MM.1S (cell line): ENCODE data around the gene PLPP3.

Source experiments
- DNase-seq: peaks from one replicate; pipeline ENCODE4 v3.0.0-alpha.2; 2015
- H2AFZ ChIP-seq: fragments of 300-600 bp; sonication (generic); 2 replicates; pipeline ENCODE4 v1.6.0; 2016; ENCODE audit warnings: antibody characterized with exemption, low read length
- H3F3A ChIP-seq: fragments of 300-600 bp; sonication (generic); 2 replicates; pipeline ENCODE4 v1.6.1; 2016; ENCODE audit warnings: mild to moderate bottlenecking, antibody characterized with exemption, low read length, moderate library complexity, mixed read lengths; ENCODE audit not compliant: insufficient read depth
- H3K27ac ChIP-seq: fragments of 300-600 bp; sonication (generic); 2 replicates; pipeline ENCODE4 v1.5.1; 2016; ENCODE audit warnings: mild to moderate bottlenecking, low read length
- H3K27me3 ChIP-seq: fragments of 300-600 bp; sonication (generic); replicated peaks from 2 replicates; pipeline ENCODE4 v1.6.0; 2016; ENCODE audit warnings: low read length; ENCODE audit not compliant: insufficient read depth
- H3K36me3 ChIP-seq: fragments of 300-600 bp; sonication (generic); replicated peaks from 2 replicates; pipeline ENCODE4 v1.6.1; 2016; ENCODE audit warnings: mild to moderate bottlenecking, low read length, mixed read lengths; ENCODE audit not compliant: insufficient read depth
- H3K4me1 ChIP-seq: fragments of 300-600 bp; sonication (generic); 2 replicates; pipeline ENCODE4 v1.6.1; 2016; ENCODE audit warnings: low read length, mixed read lengths
- H3K4me2 ChIP-seq: fragments of 300-600 bp; sonication (generic); 2 replicates; pipeline ENCODE4 v1.6.0; 2016; ENCODE audit warnings: low read depth, low read length
- H3K4me3 ChIP-seq: fragments of 300-600 bp; sonication (generic); 2 replicates; pipeline ENCODE4 v1.5.1; 2016; ENCODE audit warnings: low read length, mixed read lengths
- H3K79me2 ChIP-seq: fragments of 300-600 bp; sonication (generic); 2 replicates; pipeline ENCODE4 v1.6.1; 2016; ENCODE audit warnings: mixed run types, low read length, mixed read lengths
- H3K9ac ChIP-seq: fragments of 300-600 bp; sonication (generic); 2 replicates; pipeline ENCODE4 v1.6.1; 2016; ENCODE audit warnings: low read length, mixed read lengths
- H3K9me2 ChIP-seq: fragments of 300-600 bp; sonication (generic); replicated peaks from 2 replicates; pipeline ENCODE4 v1.6.1; 2016; ENCODE audit warnings: mild to moderate bottlenecking, low read length, mixed read lengths; ENCODE audit not compliant: insufficient read depth
- H3K9me3 ChIP-seq: fragments of 300-600 bp; sonication (generic); replicated peaks from 2 replicates; pipeline ENCODE4 v1.6.1; 2016; ENCODE audit warnings: mild to moderate bottlenecking, low read length, mixed read lengths; ENCODE audit not compliant: insufficient read depth
- H4K20me1 ChIP-seq: fragments of 300-600 bp; sonication (generic); 2 replicates; pipeline ENCODE4 v1.6.1; 2016; ENCODE audit warnings: mild to moderate bottlenecking, low read length, moderate library complexity, mixed read lengths; ENCODE audit not compliant: insufficient read depth
- EZH2 ChIP-seq: fragments of 300-600 bp; sonication (generic); optimal IDR thresholded peaks from 2 replicates; pipeline ENCODE3; 2017; ENCODE audit warnings: low read depth, mild to moderate bottlenecking, antibody characterized with exemption, low read length, mixed read lengths
- EZH2phosphoT487 ChIP-seq: fragments of 300-600 bp; sonication (generic); IDR thresholded peaks from 2 replicates; pipeline ENCODE4 v1.6.1; 2018; ENCODE audit warnings: antibody characterized with exemption, low read length
- TF ChIP-seq, protein P1 (sequence below): fragments of 300-600 bp; sonication (generic); IDR thresholded peaks from 2 replicates; pipeline ENCODE4 v1.5.1; 2016; ENCODE audit warnings: antibody characterized with exemption, low read length, mixed read lengths

PLPP3 gene

DNA sequence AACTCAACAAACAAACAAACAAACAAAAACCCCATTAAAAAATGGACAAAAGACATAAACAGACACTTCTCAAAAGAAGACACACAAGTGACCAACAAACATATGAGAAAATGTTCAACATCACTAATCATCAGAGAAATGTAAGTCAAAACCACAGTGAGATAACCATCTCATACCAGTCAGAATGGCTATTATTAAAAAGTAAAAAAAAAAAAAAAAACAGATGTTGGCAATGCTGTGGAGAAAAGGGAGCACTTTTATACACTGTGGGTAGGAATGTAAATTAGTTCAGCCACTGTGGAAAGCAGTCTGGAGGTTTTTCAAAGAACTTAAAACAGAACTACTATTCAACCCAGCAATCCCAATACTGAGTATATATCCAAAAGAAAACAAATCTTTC lies 94.7 kb downstream of the PLPP3 start:
- TF ChIP-seq EZH2 (no peak), EZH2phosphoT487 (no peak)
- TF ChIP-seq, protein P1, sequence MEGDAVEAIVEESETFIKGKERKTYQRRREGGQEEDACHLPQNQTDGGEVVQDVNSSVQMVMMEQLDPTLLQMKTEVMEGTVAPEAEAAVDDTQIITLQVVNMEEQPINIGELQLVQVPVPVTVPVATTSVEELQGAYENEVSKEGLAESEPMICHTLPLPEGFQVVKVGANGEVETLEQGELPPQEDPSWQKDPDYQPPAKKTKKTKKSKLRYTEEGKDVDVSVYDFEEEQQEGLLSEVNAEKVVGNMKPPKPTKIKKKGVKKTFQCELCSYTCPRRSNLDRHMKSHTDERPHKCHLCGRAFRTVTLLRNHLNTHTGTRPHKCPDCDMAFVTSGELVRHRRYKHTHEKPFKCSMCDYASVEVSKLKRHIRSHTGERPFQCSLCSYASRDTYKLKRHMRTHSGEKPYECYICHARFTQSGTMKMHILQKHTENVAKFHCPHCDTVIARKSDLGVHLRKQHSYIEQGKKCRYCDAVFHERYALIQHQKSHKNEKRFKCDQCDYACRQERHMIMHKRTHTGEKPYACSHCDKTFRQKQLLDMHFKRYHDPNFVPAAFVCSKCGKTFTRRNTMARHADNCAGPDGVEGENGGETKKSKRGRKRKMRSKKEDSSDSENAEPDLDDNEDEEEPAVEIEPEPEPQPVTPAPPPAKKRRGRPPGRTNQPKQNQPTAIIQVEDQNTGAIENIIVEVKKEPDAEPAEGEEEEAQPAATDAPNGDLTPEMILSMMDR = no peak
- Histone ChIP-seq H3K4me3 (no peak overlapping the region), H3K79me2 (no peaks in the 10 kb centered on the region), H3K27ac (no peak overlapping the region), H3K27me3 (no peaks in the 10 kb centered on the region), H3F3A (no peaks in the 10 kb centered on the region), H3K36me3 (no peaks in the 10 kb centered on the region), H3K9me3 (no peaks in the 10 kb centered on the region), H2AFZ (no peak overlapping the region), H3K4me1 (no peaks in the 10 kb centered on the region), H4K20me1 (no peaks in the 10 kb centered on the region), H3K9me2 (no peaks in the 10 kb centered on the region), H3K9ac (no peak overlapping the region), H3K4me2 (no peak overlapping the region)
- DNase-seq = no peak

DNA sequence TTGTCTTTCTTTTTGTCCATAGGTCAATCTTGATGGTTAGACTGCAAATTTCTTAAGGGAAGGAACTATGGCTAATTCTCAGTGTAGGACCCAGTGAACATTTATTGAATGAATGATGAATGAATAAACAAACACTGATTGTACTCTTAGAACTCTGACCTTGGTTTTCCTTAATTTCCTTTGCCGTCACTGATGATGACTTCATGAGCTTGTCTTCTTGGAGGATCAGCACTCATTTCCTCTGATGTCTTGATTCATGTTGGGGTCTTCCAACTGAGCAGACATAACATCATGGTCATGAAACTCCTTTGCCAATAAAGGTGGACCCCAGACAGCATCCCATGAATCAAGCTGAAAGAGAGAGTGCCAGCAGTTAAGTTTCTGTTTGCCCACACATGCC lies 96.3 kb downstream of the PLPP3 start:
- no peak overlapping the region for H3K9ac ChIP-seq
- no peaks in the 10 kb centered on the region for H3F3A ChIP-seq
- TF ChIP-seq EZH2phosphoT487 = no peak
- TF ChIP-seq, protein P1 = no peak
- TF ChIP-seq EZH2 = no peak
- no peak overlapping the region for H3K4me3 ChIP-seq
- no peak overlapping the region for H3K27ac ChIP-seq
- H3K4me2 ChIP-seq = no peak overlapping the region
- H2AFZ ChIP-seq = no peak overlapping the region
- no peak for DNase-seq
- no peaks in the 10 kb centered on the region for H3K79me2 ChIP-seq
- no peaks in the 10 kb centered on the region for H3K9me3 ChIP-seq
- H3K27me3 ChIP-seq = no peaks in the 10 kb centered on the region
- no peaks in the 10 kb centered on the region for H4K20me1 ChIP-seq
- no peaks in the 10 kb centered on the region for H3K9me2 ChIP-seq
- H3K4me1 ChIP-seq = no peaks in the 10 kb centered on the region
- H3K36me3 ChIP-seq = no peaks in the 10 kb centered on the region

DNA sequence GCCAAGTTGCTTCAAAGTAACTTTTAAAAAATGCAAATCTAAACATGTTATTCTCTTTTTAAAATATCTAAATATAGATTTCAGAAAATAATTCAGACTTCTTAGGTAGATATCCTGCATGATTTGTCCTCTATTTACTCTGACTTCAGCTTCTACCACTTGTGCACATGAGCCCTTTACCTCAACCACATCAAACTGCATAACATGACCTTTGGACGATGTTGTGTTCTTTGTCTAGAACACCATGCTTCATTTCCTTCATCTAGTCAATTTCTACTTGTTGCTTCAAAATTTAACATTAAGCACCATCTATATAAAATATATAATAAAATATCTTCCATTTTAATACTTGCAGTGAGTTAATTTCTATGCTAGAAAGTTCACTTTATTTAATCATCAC lies 96.9 kb downstream of the PLPP3 start:
- no peak overlapping the region for H3K27ac ChIP-seq
- no peak for TF ChIP-seq EZH2phosphoT487
- TF ChIP-seq, protein P1 = no peak
- no peak for TF ChIP-seq EZH2
- H3K4me2 ChIP-seq = no peak overlapping the region
- H3K36me3 ChIP-seq = no peaks in the 10 kb centered on the region
- no peaks in the 10 kb centered on the region for H3K27me3 ChIP-seq
- no peak overlapping the region for H3K4me3 ChIP-seq
- H3K79me2 ChIP-seq = no peaks in the 10 kb centered on the region
- no peak overlapping the region for H2AFZ ChIP-seq
- H3K4me1 ChIP-seq = no peaks in the 10 kb centered on the region
- H3K9me3 ChIP-seq = no peaks in the 10 kb centered on the region
- no peaks in the 10 kb centered on the region for H4K20me1 ChIP-seq
- DNase-seq = no peak
- H3K9me2 ChIP-seq = no peaks in the 10 kb centered on the region
- H3F3A ChIP-seq = no peaks in the 10 kb centered on the region
- H3K9ac ChIP-seq = no peak overlapping the region
